Measurements from ENCODE around the gene UBE4B.

DNA sequence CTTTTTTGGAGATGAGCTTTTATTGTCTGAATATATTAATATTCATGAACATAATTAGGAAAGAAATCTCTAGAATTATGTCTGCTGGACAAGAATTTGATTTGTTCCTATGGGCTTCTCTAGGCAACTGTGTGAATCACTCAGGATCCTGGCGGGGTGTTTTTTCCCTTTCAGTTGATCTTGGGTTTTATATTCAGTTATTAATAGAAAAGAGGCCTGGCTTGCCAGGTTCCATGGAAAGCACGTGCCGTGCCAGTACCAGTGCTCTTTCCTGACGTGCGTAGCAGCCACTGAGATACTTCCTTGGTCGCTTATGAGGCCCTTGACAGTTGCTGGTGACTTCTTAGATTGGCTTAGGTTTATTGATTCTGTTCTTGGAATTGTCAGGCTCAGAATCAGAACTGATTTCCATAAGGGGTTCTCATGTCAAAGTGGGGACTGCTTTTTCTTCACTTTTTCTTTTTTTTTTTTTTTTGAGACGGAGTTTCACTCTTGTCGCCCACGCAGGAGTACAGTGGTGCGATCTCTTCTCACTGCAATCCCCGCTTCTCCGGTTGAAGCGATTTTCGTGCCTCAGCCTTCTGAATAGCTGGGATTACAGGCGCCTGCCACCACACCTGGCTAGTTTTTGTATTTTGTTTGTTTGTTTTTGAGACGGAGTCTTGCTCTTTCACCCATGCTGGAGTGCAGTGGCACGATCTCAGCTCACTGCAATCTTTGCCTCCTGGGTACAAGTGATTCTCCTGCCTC lies 129.0 kb downstream of the UBE4B start:
- TF ChIP-seq, protein P1, sequence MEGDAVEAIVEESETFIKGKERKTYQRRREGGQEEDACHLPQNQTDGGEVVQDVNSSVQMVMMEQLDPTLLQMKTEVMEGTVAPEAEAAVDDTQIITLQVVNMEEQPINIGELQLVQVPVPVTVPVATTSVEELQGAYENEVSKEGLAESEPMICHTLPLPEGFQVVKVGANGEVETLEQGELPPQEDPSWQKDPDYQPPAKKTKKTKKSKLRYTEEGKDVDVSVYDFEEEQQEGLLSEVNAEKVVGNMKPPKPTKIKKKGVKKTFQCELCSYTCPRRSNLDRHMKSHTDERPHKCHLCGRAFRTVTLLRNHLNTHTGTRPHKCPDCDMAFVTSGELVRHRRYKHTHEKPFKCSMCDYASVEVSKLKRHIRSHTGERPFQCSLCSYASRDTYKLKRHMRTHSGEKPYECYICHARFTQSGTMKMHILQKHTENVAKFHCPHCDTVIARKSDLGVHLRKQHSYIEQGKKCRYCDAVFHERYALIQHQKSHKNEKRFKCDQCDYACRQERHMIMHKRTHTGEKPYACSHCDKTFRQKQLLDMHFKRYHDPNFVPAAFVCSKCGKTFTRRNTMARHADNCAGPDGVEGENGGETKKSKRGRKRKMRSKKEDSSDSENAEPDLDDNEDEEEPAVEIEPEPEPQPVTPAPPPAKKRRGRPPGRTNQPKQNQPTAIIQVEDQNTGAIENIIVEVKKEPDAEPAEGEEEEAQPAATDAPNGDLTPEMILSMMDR (IDR thresholded peaks at IDR 0.05) = no peak
- no peak for TF ChIP-seq EP300 (IDR thresholded peaks at IDR 0.05)
